ENCODE measurements around the gene BANP.
"Not testable (repeated sequence)": the region's sequence is repeated elsewhere in the genome, so short reads cannot be mapped to it uniquely, and the experiment has no call there.

BANP gene

GRCh38 chr16:87950765-87951551, at the start of gene BANP:
TSS of gene BANP (plus strand) at chr16:87951434. CDS start at chr16:87975116, 23,682 bp downstream.
- DNase-seq, result peak; percentile 98

GRCh38 chr16:87904963-87905362, 46.3 kb upstream of the BANP start:
- DNase-seq, result not testable (repeated sequence)

- DNase-seq, result not testable (repeated sequence)
Measured at GRCh38 chr16:87905521-87905920, 45.7 kb upstream of the BANP start.

GRCh38 chr16:87908101-87908500, 43.1 kb upstream of the BANP start:
- not testable (repeated sequence) for DNase-seq

GRCh38 chr16:87909203-87909935, 41.9 kb upstream of the BANP start:
- DNase-seq, result peak; percentile 78

- DNase-seq, result not testable (repeated sequence)
Measured at GRCh38 chr16:87911106-87911763, 40.0 kb upstream of the BANP start.

- not testable (repeated sequence) for DNase-seq
Measured at GRCh38 chr16:87912691-87913090, 38.5 kb upstream of the BANP start.

- not testable (repeated sequence) for DNase-seq
Measured at GRCh38 chr16:87914021-87914725, 37.1 kb upstream of the BANP start.

GRCh38 chr16:87914812-87915211, 36.4 kb upstream of the BANP start:
- no peak for DNase-seq

GRCh38 chr16:87917503-87917902, 33.7 kb upstream of the BANP start:
- no peak for DNase-seq

- no peak for DNase-seq
Measured at GRCh38 chr16:87918338-87918737, 32.9 kb upstream of the BANP start.

- DNase-seq, result no peak
Measured at GRCh38 chr16:87918866-87919680, 32.2 kb upstream of the BANP start.

- DNase-seq, result no peak
Measured at GRCh38 chr16:87919681-87919994, 31.6 kb upstream of the BANP start.

- DNase-seq, result no peak
Measured at GRCh38 chr16:87921236-87921773, 29.9 kb upstream of the BANP start.

- no peak for DNase-seq
Measured at GRCh38 chr16:87922250-87922871, 28.9 kb upstream of the BANP start.

- no peak for DNase-seq
Measured at GRCh38 chr16:87924041-87924810, 27.0 kb upstream of the BANP start.

GRCh38 chr16:87924811-87925670, 26.2 kb upstream of the BANP start:
- no peak for DNase-seq

GRCh38 chr16:87926246-87927194, 24.7 kb upstream of the BANP start:
- no peak for DNase-seq
